HEK293T (cell line): ENCODE results near the gene LAMTOR1.

Experiments
- CTCF ChIA-PET: fragments of 350-600 bp; formaldehyde crosslinking; extraction: SDS; loops from one replicate; lab custom pipeline; 2021; ENCODE audit warnings: antibody characterized with exemption, inconsistent platforms; lab: Yijun Ruan, JAX
- POLR2A ChIA-PET: fragments of 350-600 bp; formaldehyde crosslinking; extraction: SDS; loops from one replicate; lab custom pipeline; 2020; ENCODE audit warnings: antibody characterized with exemption, inconsistent platforms; lab: Yijun Ruan, JAX
- DNase-seq: peaks from one replicate; pipeline ENCODE4 v3.0.0; 2012; ENCODE audit warnings: mixed read lengths; ENCODE audit errors: extremely low spot score
- ARNT ChIP-seq: fragments of 450-650 bp; IDR thresholded peaks from 2 replicates; pipeline ENCODE4 v1.6.1; 2017; ENCODE audit warnings: mild to moderate bottlenecking
- BHLHE40 ChIP-seq: fragments of 450-650 bp; IDR thresholded peaks from 2 replicates; pipeline ENCODE4 v1.6.1; 2016; ENCODE audit warnings: mild to moderate bottlenecking, moderate library complexity, borderline replicate concordance
- CTBP1 ChIP-seq: fragments of 450-650 bp; IDR thresholded peaks from 2 replicates; pipeline ENCODE4 v1.6.1; 2016; ENCODE audit warnings: borderline replicate concordance
- ELF4 ChIP-seq: fragments of 450-650 bp; IDR thresholded peaks from 2 replicates; pipeline ENCODE4 v1.6.1; 2017; ENCODE audit warnings: antibody characterized with exemption
- FOXA1 ChIP-seq: fragments of 450-650 bp; IDR thresholded peaks from 2 replicates; pipeline ENCODE4 v1.6.1; 2016; ENCODE audit warnings: mild to moderate bottlenecking
- FOXK2 ChIP-seq: fragments of 450-650 bp; IDR thresholded peaks from 2 replicates; pipeline ENCODE4 v1.6.1; 2016; ENCODE audit warnings: mild to moderate bottlenecking
- FOXM1 ChIP-seq: fragments of 450-650 bp; IDR thresholded peaks from 2 replicates; pipeline ENCODE4 v1.6.1; 2017; ENCODE audit warnings: mild to moderate bottlenecking, borderline replicate concordance
- HDGF ChIP-seq: fragments of 450-650 bp; IDR thresholded peaks from 2 replicates; pipeline ENCODE4 v1.6.1; 2017; ENCODE audit warnings: antibody characterized with exemption, borderline replicate concordance
- L3MBTL2 ChIP-seq: fragments of 450-650 bp; conservative IDR thresholded peaks from 2 replicates; pipeline ENCODE4 v1.6.1; 2016; ENCODE audit warnings: mild to moderate bottlenecking
- LEF1 ChIP-seq: fragments of 450-650 bp; IDR thresholded peaks from 2 replicates; pipeline ENCODE4 v1.6.1; 2017; ENCODE audit warnings: mild to moderate bottlenecking, borderline replicate concordance
- NFRKB ChIP-seq: fragments of 450-650 bp; IDR thresholded peaks from 2 replicates; pipeline ENCODE4 v1.6.1; 2016; ENCODE audit warnings: mild to moderate bottlenecking, moderate library complexity
- PKNOX1 ChIP-seq: fragments of 450-650 bp; IDR thresholded peaks from 2 replicates; pipeline ENCODE4 v1.6.1; 2016
- SP1 ChIP-seq: fragments of 450-650 bp; IDR thresholded peaks from 2 replicates; pipeline ENCODE4 v1.6.1; 2017
- SUZ12 ChIP-seq: fragments of 450-650 bp; IDR thresholded peaks from 2 replicates; pipeline ENCODE4 v1.6.1; 2016; ENCODE audit warnings: mild to moderate bottlenecking
- TARDBP ChIP-seq: fragments of 450-650 bp; IDR thresholded peaks from 2 replicates; pipeline ENCODE4 v1.6.1; 2016
- ZNF384 ChIP-seq: fragments of 450-650 bp; IDR thresholded peaks from 2 replicates; pipeline ENCODE4 v1.6.1; 2016

LAMTOR1 gene

DNA sequence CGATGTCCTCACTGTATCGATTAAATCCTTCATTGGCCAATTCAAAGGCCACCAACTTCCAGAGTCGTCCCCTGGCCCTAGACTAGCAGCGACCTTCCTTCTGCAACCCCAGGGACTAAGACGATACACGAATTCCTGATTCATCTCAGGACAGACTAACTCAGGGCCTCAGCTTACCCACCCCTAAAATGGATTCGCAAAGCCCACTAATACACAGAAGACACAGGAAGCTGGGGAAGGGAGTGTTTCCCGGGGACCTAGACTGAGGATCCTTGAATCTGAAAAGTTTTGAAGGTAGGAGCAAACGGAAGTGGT is 509 bp downstream of the LAMTOR1 start:
- ChIA-PET CTCF (no interaction called here), POLR2A (interaction anchor here (0.6 to 1.0 kb wide), 2 partner anchors 10 to 37 kb away, joined by 3 to 4 read pairs; partner anchors contain the start of gene ANAPC15)
- no peak for DNase-seq
- TF ChIP-seq CTBP1 (no peak), ZNF384 (no peak), L3MBTL2 (no peak), SP1 (no peak), NFRKB (no peak)

DNA sequence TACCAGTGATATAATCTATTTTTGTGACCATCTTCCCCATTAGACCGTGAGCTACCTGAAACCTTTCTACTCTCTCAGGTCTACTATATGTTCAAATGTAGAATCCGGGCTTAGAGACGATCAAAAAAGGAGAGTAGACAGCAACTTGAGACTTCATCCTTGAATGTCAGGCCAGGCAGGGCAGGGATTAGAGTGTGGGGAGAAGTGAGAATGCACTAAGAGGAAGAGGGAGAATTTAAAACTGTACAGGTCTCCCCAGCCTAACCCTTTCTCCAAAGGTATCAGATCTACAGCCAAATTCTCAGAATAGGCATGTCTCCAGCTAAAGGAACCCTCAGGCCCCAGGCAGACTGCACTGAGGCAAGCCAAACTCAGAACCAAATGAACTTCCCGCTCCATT is 935 bp downstream of the LAMTOR1 start:
- CTCF ChIA-PET = no interaction called here
- no peak for TF ChIP-seq FOXM1
- no peak for TF ChIP-seq SP1
- TF ChIP-seq ARNT = no peak
- no peak for TF ChIP-seq ELF4
- no peak for TF ChIP-seq HDGF
- no peak for TF ChIP-seq LEF1
- no peak for TF ChIP-seq L3MBTL2
- no peak for TF ChIP-seq CTBP1
- no peak for TF ChIP-seq FOXK2
- no peak for TF ChIP-seq SUZ12
- TF ChIP-seq TARDBP = no peak
- TF ChIP-seq NFRKB = no peak
- TF ChIP-seq PKNOX1 = no peak
- TF ChIP-seq ZNF384 = no peak
- TF ChIP-seq FOXA1 = no peak
- TF ChIP-seq BHLHE40 = no peak
- DNase-seq = no peak
- POLR2A ChIA-PET = interaction anchor here (0.6 to 1.0 kb wide), 2 partner anchors 10 to 36 kb away, joined by 3 to 4 read pairs; partner anchors contain the start of gene ANAPC15

DNA sequence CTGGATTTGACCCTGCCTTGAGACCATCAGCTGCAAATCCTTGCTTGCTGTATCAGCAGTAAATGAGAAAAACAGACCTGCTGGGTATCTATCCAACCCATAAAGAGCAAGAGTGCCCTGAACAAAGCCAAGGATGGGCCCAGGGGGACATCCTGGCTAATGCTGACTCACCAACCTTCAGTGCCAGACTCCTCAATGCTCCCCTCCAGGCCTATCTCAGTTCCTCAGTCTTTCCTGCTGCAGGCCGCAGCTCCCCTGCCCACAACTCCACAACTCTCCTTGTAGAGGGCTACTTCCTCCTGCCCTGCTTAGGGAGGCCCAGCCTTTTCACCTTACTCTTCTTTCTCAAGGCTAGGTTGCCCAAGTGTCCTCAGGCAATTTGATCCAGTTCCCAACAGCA is 2.6 kb downstream of the LAMTOR1 start:
- DNase-seq = no peak
- POLR2A ChIA-PET = interaction anchor here (1.1 to 1.7 kb wide), 2 partner anchors 11 to 12 kb away, joined by 5 to 6 read pairs; partner anchors contain the start of gene ANAPC15
- CTCF ChIA-PET = interaction anchor here (0.8 to 1.0 kb wide), 2 partner anchors 43 to 76 kb away, joined by 3 to 4 read pairs; no protein-coding TSS in a partner anchor
- no peak for TF ChIP-seq SUZ12
- TF ChIP-seq BHLHE40 = no peak
- TF ChIP-seq LEF1 = no peak
- TF ChIP-seq HDGF = no peak
- no peak for TF ChIP-seq FOXK2
- TF ChIP-seq ARNT = no peak
- TF ChIP-seq PKNOX1 = no peak
- no peak for TF ChIP-seq NFRKB
- TF ChIP-seq FOXM1 = no peak
- no peak for TF ChIP-seq TARDBP

DNA sequence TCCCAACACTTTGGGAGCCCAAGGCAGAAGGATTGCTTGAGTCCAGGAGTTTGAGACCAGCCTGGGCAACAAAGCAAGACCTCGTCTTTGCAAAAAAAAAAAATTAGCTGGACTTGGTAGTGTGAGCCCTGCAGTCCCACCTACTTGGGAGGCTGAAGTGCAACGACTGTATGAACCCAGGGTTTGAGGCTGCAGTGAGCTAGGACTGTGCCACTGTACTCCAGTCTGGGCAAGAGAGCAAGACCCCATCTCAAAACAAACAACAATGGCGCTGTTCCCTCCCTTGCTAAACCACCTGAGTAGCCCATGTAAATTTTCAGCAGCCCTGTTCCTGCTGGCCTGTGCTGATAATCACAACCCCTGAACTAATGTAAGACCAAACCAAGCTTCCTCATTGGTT is 3.1 kb downstream of the LAMTOR1 start:
- TF ChIP-seq TARDBP (no peak), PKNOX1 (no peak), ELF4 (no peak), FOXA1 (no peak)
- no peak for DNase-seq
- POLR2A ChIA-PET = interaction anchor here (1.1 to 1.7 kb wide), 2 partner anchors 11 to 12 kb away, joined by 5 to 6 read pairs; partner anchors contain the start of gene ANAPC15
- CTCF ChIA-PET = interaction anchor here (0.8 kb wide), 1 partner anchor 75 kb away, joined by 4 read pairs; no protein-coding TSS in a partner anchor

DNA sequence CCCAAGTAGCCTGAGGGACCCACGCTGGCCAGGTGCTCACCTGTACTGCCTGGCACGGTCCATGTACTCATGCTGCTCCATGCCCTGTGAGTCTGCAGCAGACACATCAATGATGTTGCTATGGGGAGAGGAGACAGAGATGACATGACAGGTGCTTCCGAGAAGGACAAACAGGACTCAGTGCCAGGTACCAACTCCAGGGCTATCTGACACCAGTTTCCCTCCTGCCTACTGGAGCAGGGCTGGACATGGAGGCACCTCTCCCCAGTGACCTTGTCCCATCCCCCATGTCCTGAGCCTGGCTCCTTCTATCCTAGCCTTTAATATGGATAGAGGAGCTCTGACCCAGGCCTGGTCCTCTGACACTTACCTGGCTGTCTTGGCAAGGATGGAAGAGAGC is 4.4 kb downstream of the LAMTOR1 start:
- CTCF ChIA-PET = no interaction called here
- no peak for TF ChIP-seq HDGF
- DNase-seq = no peak
- POLR2A ChIA-PET = no interaction called here

- ChIA-PET POLR2A (interaction anchor here (1.2 to 1.5 kb wide), 3 partner anchors 17 to 66 kb away, joined by 3 to 11 read pairs (median 5); partner anchors contain the start of gene ANAPC15), CTCF (interaction anchor here (0.6 to 4.0 kb wide), 10 partner anchors 9 to 82 kb away, joined by 3 to 38 read pairs (median 4); no protein-coding TSS in a partner anchor)
- TF ChIP-seq TARDBP (no peak), NFRKB (no peak), ZNF384 (no peak), SP1 (no peak), ARNT (no peak), FOXA1 (no peak), FOXK2 (no peak), ELF4 (no peak), PKNOX1 (no peak), FOXM1 (no peak), BHLHE40 (no peak), CTBP1 (no peak), LEF1 (no peak), HDGF (no peak), L3MBTL2 (no peak), SUZ12 (no peak)
- DNase-seq = peak; percentile 73
These were observed 11.8 kb downstream of the LAMTOR1 start for GRCh38 chr11:72091292-72091691.
